HG03045 (cell line): ENCODE results near the gene TRIM47.
"Not testable (repeated sequence)": the region's sequence is repeated elsewhere in the genome, so short reads cannot be mapped to it uniquely, and the experiment has no call there.

Experiments used
- ATAC-seq: cut with Tn5 transposase; IDR thresholded peaks from one replicate; pipeline ENCODE4 v1.9.1; 2021; ENCODE audit warnings: mild to moderate bottlenecking, moderate library complexity; ENCODE audit not compliant: unreplicated experiment

The TRIM47 gene

DNA sequence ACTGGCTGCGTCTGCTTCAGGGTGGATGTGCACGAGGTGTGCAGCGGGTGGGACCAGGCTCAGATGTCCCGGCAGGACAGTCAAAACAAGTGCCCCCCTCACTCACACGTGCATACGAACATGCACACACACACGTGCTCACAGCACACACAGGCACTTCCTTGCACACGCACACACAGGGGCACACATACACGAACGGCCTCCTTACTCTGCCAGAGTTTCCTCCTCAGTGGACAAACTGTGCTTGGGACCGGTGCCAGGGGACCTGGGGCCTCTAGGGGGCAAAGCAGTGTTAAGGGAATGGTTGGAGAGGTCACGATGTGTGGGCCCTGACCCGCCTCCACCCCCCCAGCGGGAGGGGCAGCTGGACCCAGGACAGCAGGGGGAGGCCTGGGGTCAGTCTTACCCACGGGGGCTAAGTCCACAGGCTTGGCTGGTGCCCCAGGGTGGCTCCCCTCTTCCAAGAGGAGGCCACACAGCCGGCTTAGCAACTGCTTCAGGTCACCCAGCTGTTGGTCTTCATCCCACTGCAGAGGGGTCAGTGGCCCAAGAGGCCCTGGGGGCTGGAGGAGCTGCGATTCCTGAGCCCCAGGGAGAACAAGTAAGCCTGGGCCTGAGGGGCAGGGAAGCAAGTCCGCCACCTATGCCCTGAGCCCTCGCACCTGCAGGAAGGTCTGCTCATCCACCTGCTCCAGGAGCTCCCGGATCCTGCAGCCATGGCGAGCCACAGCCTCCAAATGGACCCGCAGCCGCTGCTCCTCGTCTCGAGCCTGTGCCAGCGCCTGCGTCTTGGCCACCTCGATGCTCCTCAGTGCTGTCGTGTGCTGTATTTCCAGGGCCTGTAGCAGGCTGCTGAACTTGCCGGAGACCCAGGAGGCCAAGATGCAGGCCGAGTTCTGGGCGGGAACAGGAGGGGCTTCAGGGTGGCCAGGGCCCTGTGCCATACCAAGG is 13.5 kb upstream of the TRIM47 start:
- ATAC-seq: no peak

DNA sequence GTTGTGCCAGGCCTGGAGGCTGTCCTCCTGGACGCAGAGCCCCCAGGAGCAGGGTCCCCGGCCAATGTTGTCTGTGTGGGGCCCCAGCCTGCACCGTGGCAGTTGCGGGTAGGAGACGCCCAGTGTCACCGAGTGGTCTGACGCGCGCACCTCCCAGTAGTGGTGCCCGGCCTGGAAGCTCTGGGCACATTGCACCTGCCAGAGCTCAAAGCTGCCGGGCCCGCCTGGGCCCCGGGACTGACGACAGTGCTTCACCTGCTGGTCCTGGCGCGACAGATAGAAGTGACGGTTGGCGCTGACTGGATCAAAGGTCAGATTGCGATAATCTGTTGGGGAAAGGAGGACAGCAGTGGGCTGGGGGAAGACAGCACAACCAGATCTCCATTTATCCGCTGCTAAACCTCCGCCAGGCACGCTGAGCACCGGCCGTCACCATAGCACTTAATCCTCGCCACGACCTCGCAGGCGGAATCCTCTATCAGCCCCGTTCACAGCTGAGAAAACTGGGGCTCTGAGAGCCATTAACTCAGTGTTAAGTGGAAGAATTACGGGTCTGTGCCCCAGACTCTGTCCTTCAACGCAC is 12.7 kb upstream of the TRIM47 start:
- no peak for ATAC-seq

GRCh38 chr17:75889454-75889853 is 11.1 kb upstream of the TRIM47 start:
- ATAC-seq: no peak

DNA sequence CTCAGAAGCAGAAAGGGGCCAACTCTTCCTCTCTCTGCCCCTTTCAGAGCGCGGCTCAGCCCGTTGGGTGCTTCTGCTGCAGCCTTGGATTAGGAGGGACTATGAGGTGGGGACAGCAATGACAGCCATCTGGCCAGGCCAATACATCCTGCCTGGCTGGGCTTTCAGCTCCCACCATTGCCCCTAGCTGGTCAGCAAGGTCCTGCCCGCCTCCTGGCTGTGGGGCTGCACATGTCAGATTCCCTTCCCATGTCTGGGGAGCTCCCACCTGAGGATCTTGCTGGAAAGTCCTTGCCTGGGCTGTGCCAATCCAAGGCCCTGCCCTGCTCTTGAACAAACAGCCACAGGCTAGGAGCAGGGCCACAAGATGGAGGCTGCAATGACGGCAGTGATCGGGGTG is 10.1 kb upstream of the TRIM47 start:
- ATAC-seq: no peak

- ATAC-seq: not testable (repeated sequence)
Measured at GRCh38 chr17:75885860-75886259, 7.5 kb upstream of the TRIM47 start.

DNA sequence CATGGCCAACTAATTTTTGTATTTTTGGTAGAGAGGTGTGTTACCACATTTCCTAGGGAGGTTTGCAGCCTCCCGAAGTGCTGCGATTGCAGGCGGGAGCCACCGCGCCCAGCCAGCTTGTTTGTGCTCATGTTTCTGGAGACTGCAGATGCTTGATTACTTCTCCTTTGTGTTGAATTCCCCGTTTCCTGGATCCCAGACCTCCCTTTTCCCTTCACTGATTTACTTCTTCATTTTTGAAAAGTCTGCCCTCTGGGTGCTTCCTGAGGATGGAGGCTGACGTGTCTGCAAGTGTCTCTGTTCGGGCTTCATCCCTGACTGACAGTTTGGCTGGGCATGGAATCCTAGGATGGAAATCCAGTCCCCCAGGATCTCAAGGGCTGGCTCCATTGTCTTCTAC is 7.0 kb upstream of the TRIM47 start:
- no peak for ATAC-seq

DNA sequence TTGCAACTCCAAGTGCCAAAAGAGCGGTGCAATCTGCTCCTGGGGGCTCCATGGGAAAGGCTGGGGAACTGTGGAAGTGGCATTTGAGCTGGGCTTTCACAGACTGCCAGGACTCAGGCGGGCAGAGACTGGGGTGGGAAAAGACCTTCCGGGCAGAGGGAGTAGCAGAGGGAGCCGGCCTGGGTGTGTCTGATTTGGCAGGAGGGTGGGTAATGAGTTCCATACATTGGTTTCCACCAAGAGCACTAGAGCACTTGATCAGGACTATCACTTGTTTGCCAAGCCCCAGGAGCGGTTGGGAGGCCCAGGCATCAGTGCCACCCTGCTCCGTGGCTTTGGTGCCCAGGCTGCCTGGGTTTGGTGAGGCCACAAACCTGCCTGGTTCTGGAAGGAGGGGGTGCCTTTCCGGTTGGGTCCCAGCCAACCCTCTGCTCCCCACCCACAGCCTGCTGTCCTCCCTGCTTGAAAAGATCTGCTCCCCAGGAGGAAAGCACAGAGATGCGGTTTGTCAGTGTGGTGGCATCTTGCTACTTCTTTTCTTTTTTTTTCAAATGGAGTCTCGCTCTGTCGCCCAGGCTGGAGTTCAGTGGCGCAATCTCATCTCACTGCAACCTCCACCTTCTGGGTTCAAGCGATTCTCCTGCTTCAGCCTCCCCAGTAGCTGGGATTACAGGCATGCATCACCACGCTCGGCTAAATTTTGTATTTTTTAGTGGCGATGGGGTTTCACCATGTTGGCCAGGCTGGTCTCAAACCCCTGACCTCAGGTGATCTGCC is 3.5 kb upstream of the TRIM47 start:
- ATAC-seq: no peak

DNA sequence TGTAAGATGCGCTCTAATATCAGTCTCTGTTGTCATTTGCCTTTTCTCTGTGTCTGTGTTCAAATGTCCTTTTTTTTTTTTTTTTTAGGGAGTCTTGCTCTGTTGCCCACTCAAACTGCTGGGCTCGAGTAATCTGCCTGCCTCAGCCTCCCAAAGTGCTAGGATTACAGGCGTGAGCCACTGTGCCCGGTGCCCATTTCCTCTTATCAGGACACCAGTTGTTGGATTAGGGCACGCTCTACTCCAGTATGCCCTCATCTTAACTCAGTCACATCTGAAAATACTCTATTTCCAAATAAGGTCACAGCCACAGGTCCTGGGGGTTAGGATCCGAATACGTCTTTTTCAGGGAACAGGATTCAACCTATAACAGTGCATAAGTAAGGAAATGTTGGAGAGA is 1.9 kb upstream of the TRIM47 start:
- no peak for ATAC-seq

DNA sequence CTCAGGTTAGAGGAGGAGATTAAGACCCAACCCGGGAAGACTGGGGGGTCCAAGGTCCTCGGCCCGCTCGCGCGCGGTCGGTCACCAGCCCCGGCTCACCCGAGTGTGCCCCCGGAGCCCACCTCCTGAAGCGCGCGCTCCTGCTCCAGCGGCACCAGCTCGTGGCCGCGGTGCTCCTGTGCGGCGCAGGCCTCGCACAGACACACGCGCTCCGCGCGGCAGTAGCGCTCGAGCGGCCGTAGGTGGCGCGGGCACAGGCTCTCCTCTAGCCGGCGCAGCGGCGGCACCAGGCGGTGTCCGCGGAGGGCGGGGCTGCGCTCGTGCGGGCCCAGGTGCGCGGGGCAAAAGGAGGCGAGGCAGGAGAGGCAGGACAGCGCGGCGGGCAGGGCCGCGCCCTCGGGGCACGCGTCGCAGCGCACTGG is 618 bp downstream of the TRIM47 start:
- peak; percentile 44 for ATAC-seq

DNA sequence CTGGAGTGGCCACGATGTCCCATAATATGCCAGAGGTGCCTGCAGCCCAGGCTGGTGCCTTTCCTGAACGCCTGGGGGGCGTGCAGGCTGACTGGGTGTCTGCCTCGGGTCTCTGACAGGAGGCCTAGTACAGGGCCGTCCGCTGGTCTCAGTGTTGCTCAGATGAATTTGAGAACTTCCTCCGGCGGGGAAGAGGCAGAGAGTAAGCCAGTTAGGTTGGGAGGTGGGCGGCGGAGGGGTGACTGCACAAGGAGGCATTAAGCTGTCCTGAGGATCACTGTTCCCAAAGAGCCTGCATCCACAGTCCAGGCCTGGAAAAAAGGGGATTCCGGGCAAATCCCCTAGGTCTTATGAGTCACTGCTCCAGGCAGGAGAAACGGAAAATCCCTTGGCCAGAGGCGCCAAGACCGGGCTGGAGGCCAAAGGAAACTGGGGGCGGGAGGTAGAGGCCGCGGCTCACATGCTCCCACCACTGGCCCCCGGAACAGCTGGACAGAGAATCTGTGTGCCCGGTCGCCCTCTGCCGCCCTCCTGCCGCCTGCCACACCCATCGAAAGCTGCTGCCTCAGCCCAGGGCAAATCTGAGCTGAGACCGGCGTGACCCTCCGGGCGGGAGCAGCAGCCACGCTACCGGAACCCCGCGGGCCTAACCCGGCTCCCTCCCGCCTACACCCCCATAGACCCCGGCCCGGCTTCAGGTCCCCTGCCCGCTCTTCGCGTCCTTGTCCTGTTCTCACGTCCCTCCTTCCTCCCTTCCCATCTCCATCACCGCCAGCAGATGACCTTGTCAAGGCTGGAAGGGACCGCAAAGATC is 1.2 kb downstream of the TRIM47 start:
- ATAC-seq: no peak

DNA sequence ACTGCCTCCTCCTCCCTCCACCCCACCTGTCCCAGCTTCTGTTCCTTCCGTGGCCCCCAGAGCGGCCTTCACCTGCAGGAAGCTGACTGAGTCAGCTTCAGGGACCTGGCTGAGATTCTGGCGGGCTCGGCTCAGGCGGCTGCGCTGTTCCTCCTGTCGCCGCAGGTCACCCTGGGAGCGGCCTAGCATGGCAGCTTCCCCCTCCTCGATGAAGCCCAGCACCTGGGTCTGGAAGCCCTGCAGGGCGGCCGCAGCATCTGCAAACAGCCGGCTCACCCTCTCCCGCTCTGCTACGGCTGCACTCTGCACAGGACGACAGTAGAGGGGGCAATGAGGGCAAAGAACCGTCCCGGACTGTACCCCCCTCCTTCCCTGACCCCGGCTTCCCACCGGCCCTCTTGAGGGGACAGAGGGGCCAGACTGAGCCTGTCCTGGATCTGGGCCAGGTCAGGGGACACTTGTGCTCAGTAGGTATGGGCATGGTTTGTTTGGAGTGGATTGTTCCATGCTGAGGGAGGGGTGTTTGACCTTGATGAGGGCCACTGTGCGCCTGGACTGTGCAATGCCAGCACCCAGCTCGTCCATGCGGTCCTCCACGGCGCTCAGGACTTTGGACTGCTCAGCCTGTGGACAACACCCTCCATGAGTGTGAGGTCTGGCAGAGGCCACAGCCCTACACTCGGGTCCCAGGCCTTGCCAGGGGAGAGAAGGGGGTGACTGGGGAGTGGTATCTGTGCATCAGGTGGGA is 2.0 kb downstream of the TRIM47 start:
- no peak for ATAC-seq

DNA sequence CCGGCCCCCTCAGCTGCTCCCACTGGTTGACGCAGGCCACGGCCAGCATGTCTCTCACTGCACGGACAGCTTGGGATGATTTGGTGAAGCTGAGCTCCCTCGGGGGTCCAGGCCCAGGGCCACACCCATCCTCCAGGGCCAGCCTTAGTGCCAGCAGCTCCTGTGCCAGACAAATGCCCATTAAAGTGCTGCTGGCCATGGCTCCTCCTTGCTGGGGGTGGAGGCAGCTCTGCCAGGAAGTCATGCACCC is 2.5 kb downstream of the TRIM47 start:
- ATAC-seq: no peak

DNA sequence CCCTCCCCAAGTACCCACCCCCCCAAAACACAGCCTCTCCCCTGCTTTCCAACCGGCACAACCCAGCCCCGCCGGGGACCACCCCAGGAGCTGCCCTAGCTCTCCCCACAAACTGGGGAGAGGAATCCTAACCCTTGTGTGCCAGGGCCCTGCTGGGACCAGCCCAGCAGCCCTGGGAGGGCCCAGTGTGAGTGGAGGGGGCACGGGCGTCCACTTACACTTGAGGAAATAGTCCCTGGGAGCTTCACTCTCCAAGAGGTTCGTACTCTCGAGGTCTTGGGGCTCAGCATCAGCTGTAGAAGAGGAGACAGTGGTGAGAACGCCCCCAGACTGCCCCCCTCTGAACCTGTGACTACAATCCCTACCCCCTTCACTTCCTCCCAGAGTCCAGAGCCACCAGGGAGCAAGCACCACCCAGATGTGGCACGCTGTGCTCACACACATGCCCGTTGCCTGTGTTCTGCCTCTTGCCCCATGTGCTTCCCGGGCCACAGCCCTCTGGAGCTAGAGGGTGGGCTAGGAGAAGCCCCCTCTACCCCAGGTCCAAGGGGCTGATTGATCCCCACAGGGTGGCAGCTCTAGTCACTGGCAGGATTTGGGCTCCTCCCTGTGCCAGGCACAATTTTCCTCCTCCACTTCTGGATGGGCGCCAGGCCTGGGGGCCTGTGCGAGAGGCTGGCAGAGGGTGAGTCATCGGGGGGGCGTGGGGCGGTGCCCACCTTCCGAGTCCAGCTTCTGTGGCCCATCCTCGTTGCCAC is 3.0 kb downstream of the TRIM47 start:
- ATAC-seq: no peak

DNA sequence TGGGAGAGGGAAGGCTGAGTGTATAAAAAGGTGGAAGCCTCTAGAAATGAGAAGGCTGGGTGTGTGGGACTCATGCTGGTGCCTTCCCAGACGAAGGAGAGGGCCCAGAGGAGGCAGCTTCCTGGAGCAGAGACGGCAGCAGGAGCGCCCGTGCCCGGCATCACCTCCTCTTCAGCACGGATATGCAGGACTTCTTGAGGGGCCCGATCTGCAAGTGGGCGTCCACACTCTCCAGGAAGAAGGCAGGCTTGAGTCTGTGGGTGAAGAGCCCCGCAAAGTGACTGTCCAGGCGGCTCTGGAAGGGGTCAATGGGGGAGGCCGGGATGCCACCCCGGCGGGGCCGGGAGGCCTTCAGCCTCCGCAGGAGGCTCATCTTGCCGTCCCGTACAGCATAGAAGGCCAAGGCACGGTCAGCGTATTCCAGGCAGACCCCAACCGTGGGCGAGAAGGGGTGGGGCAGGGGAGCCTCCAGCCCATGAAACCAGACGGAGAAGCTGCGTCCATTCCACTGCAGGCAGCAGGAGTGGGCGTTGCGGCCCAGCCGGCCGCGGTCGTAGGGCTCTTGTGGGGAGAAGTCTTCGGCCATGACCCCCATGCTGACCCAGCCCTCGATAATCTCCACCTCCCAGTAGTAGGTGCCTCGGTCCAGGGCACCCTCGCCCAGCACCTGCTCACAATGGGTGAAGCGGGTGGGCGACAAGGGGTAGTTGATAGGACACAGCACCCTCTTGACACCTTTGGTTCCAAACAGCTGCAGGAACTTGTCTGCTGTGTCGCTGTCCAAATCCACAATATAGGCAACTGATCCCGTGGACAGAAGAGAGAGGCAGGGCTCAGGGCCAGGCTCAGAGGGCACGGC is 3.8 kb downstream of the TRIM47 start:
- ATAC-seq: no peak

- no peak for ATAC-seq
Measured at GRCh38 chr17:75873587-75874322, 4.6 kb downstream of the TRIM47 start.

DNA sequence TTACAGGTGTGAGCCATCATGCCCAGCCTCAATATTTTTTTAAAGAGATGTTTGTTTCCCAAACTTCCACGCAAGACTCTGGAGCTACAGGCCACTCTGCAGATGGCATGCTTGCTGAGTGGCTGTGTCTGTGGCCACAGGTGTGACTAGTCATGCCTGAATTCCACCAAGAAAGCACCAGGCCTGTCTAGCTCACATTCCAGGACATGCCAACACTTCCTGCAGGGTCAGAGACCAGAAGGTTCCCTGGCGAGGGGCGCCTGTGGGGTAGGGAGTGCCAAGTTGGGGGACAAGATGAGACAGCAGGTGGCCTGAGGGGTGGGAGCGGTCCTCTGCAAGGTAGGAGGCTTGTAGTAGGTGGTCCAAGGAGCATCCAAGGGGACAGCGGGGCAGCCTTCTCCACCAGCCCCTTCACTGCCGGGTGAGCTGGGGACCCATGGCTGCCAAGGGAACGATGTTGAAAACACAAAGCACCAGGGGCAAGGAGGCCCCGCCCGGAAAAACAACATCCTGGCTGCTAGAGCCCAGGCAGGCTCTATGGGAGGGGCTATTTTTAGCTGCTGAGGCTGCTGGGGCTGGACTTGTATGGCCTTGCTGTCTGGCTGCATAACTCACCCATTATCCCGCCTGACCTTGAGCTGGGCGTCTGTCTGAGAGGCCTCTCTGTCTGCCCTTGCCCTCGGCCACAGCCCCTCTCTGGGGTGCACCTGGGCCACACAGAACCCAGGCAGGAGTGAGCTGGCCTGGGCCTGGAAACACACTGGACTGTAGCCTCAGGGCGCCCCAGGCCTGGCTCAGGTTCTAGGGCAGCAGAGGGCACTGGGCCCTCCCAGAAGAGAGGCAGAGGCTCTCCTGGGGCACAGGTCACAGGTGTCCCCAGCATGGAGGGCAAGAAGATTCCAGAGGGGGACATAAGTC is 5.7 kb downstream of the TRIM47 start:
- no peak for ATAC-seq

DNA sequence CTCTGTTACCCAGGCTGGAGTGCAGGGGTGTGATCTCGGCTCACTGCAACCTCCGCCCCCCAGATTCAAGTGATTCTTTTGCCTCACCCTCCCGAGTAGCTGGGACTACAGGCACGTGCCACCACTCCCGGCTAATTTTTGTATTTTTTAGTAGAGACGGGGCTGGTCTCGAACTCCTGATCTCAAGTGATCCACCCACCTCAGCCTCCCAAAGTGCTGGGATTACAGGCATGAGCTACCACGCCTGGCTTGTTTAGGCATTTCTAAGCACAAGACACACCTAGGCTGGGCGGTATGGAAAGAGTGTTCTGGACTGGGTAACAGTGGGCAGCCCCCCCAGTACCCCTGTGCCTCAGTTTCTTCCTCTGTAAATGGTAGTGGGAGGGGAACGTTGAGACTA is 8.2 kb downstream of the TRIM47 start:
- not testable (repeated sequence) for ATAC-seq
